GM23248 (cell line): Measurements from ENCODE around the gene SLAMF8. TPM values are rescaled to one million over a fixed set of nuclear protein-coding genes. Genes with fewer than 3 reads are reported as not detected.

Experiments used
- DNase-seq: peaks from one replicate; pipeline ENCODE4 v3.0.0-alpha.2; 2015
- H2AFZ ChIP-seq: fragments of 200-600 bp; sonication (generic); 2 replicates; pipeline ENCODE4 v1.6.1; 2016; ENCODE audit warnings: antibody characterized with exemption
- H3F3A ChIP-seq: fragments of 200-600 bp; sonication (generic); 2 replicates; pipeline ENCODE4 v1.6.1; 2016; ENCODE audit warnings: mild to moderate bottlenecking, antibody characterized with exemption, mixed run types; ENCODE audit not compliant: insufficient read depth
- H3K27ac ChIP-seq: fragments of 200-600 bp; sonication (generic); 2 replicates; pipeline ENCODE4 v1.5.1; 2016; ENCODE audit warnings: mild to moderate bottlenecking
- H3K27me3 ChIP-seq: fragments of 200-600 bp; sonication (generic); replicated peaks from 2 replicates; pipeline ENCODE4 v1.6.1; 2016; ENCODE audit warnings: mild to moderate bottlenecking; ENCODE audit not compliant: insufficient read depth
- H3K36me3 ChIP-seq: fragments of 200-600 bp; sonication (generic); 2 replicates; pipeline ENCODE4 v1.6.1; 2016; ENCODE audit warnings: low read depth, mild to moderate bottlenecking
- H3K4me1 ChIP-seq: fragments of 200-600 bp; sonication (generic); 2 replicates; pipeline ENCODE4 v1.6.1; 2016; ENCODE audit warnings: mild to moderate bottlenecking; ENCODE audit not compliant: insufficient read depth
- H3K4me2 ChIP-seq: fragments of 200-600 bp; sonication (generic); one replicate; pipeline ENCODE4 v1.6.1; 2016; ENCODE audit warnings: mild to moderate bottlenecking; ENCODE audit not compliant: unreplicated experiment
- H3K4me3 ChIP-seq: fragments of 200-600 bp; sonication (generic); 2 replicates; pipeline ENCODE4 v1.5.1; 2016; ENCODE audit warnings: mild to moderate bottlenecking
- H3K79me2 ChIP-seq: fragments of 200-600 bp; sonication (generic); 2 replicates; pipeline ENCODE4 v1.6.1; 2016; ENCODE audit warnings: mild to moderate bottlenecking; ENCODE audit not compliant: insufficient read depth
- H3K9ac ChIP-seq: fragments of 200-600 bp; sonication (generic); 2 replicates; pipeline ENCODE4 v1.6.1; 2016; ENCODE audit warnings: mild to moderate bottlenecking
- H3K9me2 ChIP-seq: fragments of 200-600 bp; sonication (generic); 2 replicates; pipeline ENCODE4 v1.6.1; 2016; ENCODE audit warnings: mixed run types, mild to moderate bottlenecking, moderate library complexity; ENCODE audit not compliant: insufficient read depth
- H3K9me3 ChIP-seq: fragments of 200-600 bp; sonication (generic); one replicate; pipeline ENCODE4 v1.6.1; 2017; ENCODE audit warnings: low read depth
- H4K20me1 ChIP-seq: fragments of 200-600 bp; sonication (generic); 2 replicates; pipeline ENCODE4 v1.6.0; 2016; ENCODE audit not compliant: insufficient read depth
- EZH2 ChIP-seq: fragments of 200-600 bp; sonication (generic); IDR thresholded peaks from 2 replicates; pipeline ENCODE4 v1.6.1; 2018; ENCODE audit warnings: antibody characterized with exemption, mild to moderate bottlenecking; ENCODE audit not compliant: insufficient read depth, poor library complexity, severe bottlenecking
- EZH2phosphoT487 ChIP-seq: fragments of 200-600 bp; sonication (generic); IDR thresholded peaks from 2 replicates; pipeline ENCODE4 v1.6.1; 2018; ENCODE audit warnings: antibody characterized with exemption, moderate library complexity, mild to moderate bottlenecking, low read depth; ENCODE audit not compliant: insufficient read depth
- WGBS, 2 experiments: methylation state at CpG; one replicate each; pipeline ENCODE4 v1.1.6; 2015 to 2017; ENCODE audit warnings: low lambda C conversion rate in 2 of 2, low coverage in 1 of 2; ENCODE audit errors: missing lambda C conversion rate in 2 of 2; 5-methylcytosine and 5-hydroxymethylcytosine counted together
- in situ Hi-C: fragments of 300-500 bp; cut with MboI; formaldehyde crosslinking; loops from 2 replicates; pipeline ENCODE4 v1.15.0; 2020
- polyA plus RNA-seq: library from polyadenylated mRNA; unstranded; fragments of >200 nt; fragmentation: Nextera tagmentation; extraction: Ambion mirVana; gene quantifications from 2 replicates; pipeline ENCODE4 v1.2.1, GENCODE V29; 2016
- total RNA-seq: library from RNA; depleted of rRNA; stranded (reverse); fragments of >200 nt; shearing (Covaris generic); gene quantifications from 2 replicates; pipeline ENCODE4 v1.2.3, GENCODE V29; 2014

The SLAMF8 gene
- total and polyA plus RNA-seq, 2 experiments from 2014 or later, result not detected

GRCh38 chr1:159798893-159799292 is 27.8 kb upstream of the SLAMF8 start:
- Histone ChIP-seq H3K4me3 (no peak overlapping the region), H3K27ac (no peak overlapping the region), H3K79me2 (no peaks in the 10 kb centered on the region), H4K20me1 (no peaks in the 10 kb centered on the region), H3K4me1 (no peaks in the 10 kb centered on the region; the same call in 1 of the 2 replicates), H3K9me2 (no peaks in the 10 kb centered on the region), H3K4me2 (no peak overlapping the region), H3K9ac (no peak overlapping the region), H3F3A (peaks cover 11% of the 10 kb centered on the region; the same call in 1 of the 2 replicates), H3K27me3 (peaks cover 22% of the 10 kb centered on the region), H2AFZ (0 out of 2 replicates have a peak overlapping the region, but pooled peaks have one; percentile 4), H3K9me3 (no peaks in the 10 kb centered on the region), H3K36me3 (no peaks in the 10 kb centered on the region)
- 0 to 5% methylated on average over 2 of the region's 2 CpGs for WGBS, 2 experiments
- no peak for TF ChIP-seq EZH2phosphoT487
- DNase-seq, result peak; percentile 93
- in situ Hi-C loops, result loop anchor here (5.0 to 10.0 kb wide), 2 partner anchors 93 to 206 kb away; no protein-coding TSS in a partner anchor

GRCh38 chr1:159799446-159799985 is 27.2 kb upstream of the SLAMF8 start:
- Histone ChIP-seq H3K9me2 (no peaks in the 10 kb centered on the region), H3K27ac (no peak overlapping the region), H3F3A (peaks cover 11% of the 10 kb centered on the region; the same call in 1 of the 2 replicates), H3K4me1 (no peaks in the 10 kb centered on the region; the same call in 1 of the 2 replicates), H3K27me3 (peaks cover 17% of the 10 kb centered on the region), H3K4me2 (no peak overlapping the region), H3K36me3 (no peaks in the 10 kb centered on the region), H3K4me3 (no peak overlapping the region), H3K79me2 (no peaks in the 10 kb centered on the region), H3K9me3 (no peaks in the 10 kb centered on the region), H4K20me1 (no peaks in the 10 kb centered on the region), H2AFZ (0 out of 2 replicates have a peak overlapping the region, but pooled peaks have one; percentile 4), H3K9ac (no peak overlapping the region)
- WGBS, 2 experiments, result 96 to 98% methylated on average over 4 of the region's 4 CpGs
- peak; percentile 31 for DNase-seq
- TF ChIP-seq EZH2phosphoT487, result no peak
- TF ChIP-seq EZH2, result no peak
- in situ Hi-C loops, result loop anchor here (5.0 to 10.0 kb wide), 2 partner anchors 93 to 205 kb away; no protein-coding TSS in a partner anchor

GRCh38 chr1:159800177-159800930 is 26.3 kb upstream of the SLAMF8 start:
- Histone ChIP-seq H3K9ac (no peak overlapping the region), H2AFZ (no peak overlapping the region), H3K27me3 (peaks cover 9% of the 10 kb centered on the region; the same call in 1 of the 2 replicates), H3K4me2 (no peak overlapping the region), H3K4me1 (no peaks in the 10 kb centered on the region; the same call in 1 of the 2 replicates), H3F3A (peaks cover 11% of the 10 kb centered on the region; the same call in 1 of the 2 replicates), H3K27ac (no peak overlapping the region), H4K20me1 (no peaks in the 10 kb centered on the region), H3K9me3 (no peaks in the 10 kb centered on the region), H3K79me2 (no peaks in the 10 kb centered on the region), H3K36me3 (no peaks in the 10 kb centered on the region), H3K4me3 (no peak overlapping the region), H3K9me2 (no peaks in the 10 kb centered on the region)
- TF ChIP-seq EZH2phosphoT487 (no peak), EZH2 (no peak)
- peak; percentile 34 for DNase-seq
- 67 to 68% methylated on average over 8 of the region's 8 CpGs for WGBS, 2 experiments
- in situ Hi-C loops, result no loop called here

GRCh38 chr1:159802111-159802510 is 24.6 kb upstream of the SLAMF8 start, which contains the start of gene FCRL6:
Gene FCRL6 (plus strand): TSS chr1:159802360. CDS start chr1:159802425, 65 bp downstream.
- Histone ChIP-seq H3F3A (peaks cover 11% of the 10 kb centered on the region; the same call in 1 of the 2 replicates), H3K9me2 (no peaks in the 10 kb centered on the region), H2AFZ (no peak within 1 kb of the TSS), H3K4me1 (no peaks in the 10 kb centered on the region; the same call in 1 of the 2 replicates), H3K79me2 (no peaks in the 10 kb centered on the region), H3K36me3 (no peaks in the 10 kb centered on the region), H3K9ac (no peak within 1 kb of the TSS), H4K20me1 (no peaks in the 10 kb centered on the region), H3K4me3 (no peak within 1 kb of the TSS), H3K9me3 (no peaks in the 10 kb centered on the region), H3K27ac (no peak within 1 kb of the TSS), H3K4me2 (no peak within 1 kb of the TSS), H3K27me3 (no peaks in the 10 kb centered on the region)
- in situ Hi-C loops, result no loop called here
- no peak for DNase-seq
- WGBS, 2 experiments, result 88 to 89% methylated on average over 8 of the region's 8 CpGs
- TF ChIP-seq EZH2, result no peak
- no peak for TF ChIP-seq EZH2phosphoT487
